Urinary bladder (tissue), 2 donors: Measurements from ENCODE around the gene ZNF883. TPM values are rescaled to one million over a fixed set of nuclear protein-coding genes. Genes with fewer than 3 reads are reported as not detected.

Experiments used
- polyA plus RNA-seq: library from polyadenylated mRNA; stranded (reverse); fragments of 200-250 nt; gene quantifications from one replicate; pipeline ENCODE4 v1.2.3, GENCODE V29; 2013
- total RNA-seq: library from RNA; depleted of rRNA; stranded (reverse); fragments of >200 nt; gene quantifications from one replicate; pipeline ENCODE4 v1.2.3, GENCODE V29; 2014
- donor health status: healthy.

Gene ZNF883
- total and polyA plus RNA-seq, 2 donors = 1.4 to 2.9 TPM

Other genes starting within 250 kb of the ZNF883 start
- 3.1 TPM for gene SLC46A2, start 121.3 kb downstream of the ZNF883 start, total RNA-seq
- gene SLC46A2, start 121.3 kb downstream of the ZNF883 start, polyA plus RNA-seq = 1.4 TPM
- gene ZFP37, start 44.5 kb upstream of the ZNF883 start, total RNA-seq = 12.7 TPM
- gene ZFP37, start 44.5 kb upstream of the ZNF883 start, polyA plus RNA-seq = 3.7 TPM
- 5.1 TPM for gene SLC31A2, start 138.8 kb upstream of the ZNF883 start, total RNA-seq
- 11.4 TPM for gene SLC31A2, start 138.8 kb upstream of the ZNF883 start, polyA plus RNA-seq
- 33.6 TPM for gene FKBP15, start 209.1 kb upstream of the ZNF883 start, total RNA-seq
- 18.2 TPM for gene FKBP15, start 209.1 kb upstream of the ZNF883 start, polyA plus RNA-seq
- gene SLC31A1, start 209.4 kb upstream of the ZNF883 start, total RNA-seq = 19.5 TPM
- gene SLC31A1, start 209.4 kb upstream of the ZNF883 start, polyA plus RNA-seq = 10.1 TPM